DMS153 (cell line): ENCODE data around the gene FOXP3.

Experiments used
- DNase-seq: peaks from one replicate; lab custom pipeline; 2025; lab: John Stamatoyannopoulos, UW

Gene FOXP3

GRCh38 chrX:49214996-49215526 lies 49.4 kb downstream of the FOXP3 start:
- no peak for DNase-seq

GRCh38 chrX:49214416-49214815 lies 50.1 kb downstream of the FOXP3 start:
- no peak for DNase-seq

- DNase-seq, result no peak
These were observed 51.6 kb downstream of the FOXP3 start for GRCh38 chrX:49212861-49213260.

GRCh38 chrX:49212209-49212608 lies 52.3 kb downstream of the FOXP3 start:
- no peak for DNase-seq

GRCh38 chrX:49211074-49211473 lies 53.4 kb downstream of the FOXP3 start:
- DNase-seq, result no peak

GRCh38 chrX:49210406-49210805 lies 54.1 kb downstream of the FOXP3 start:
- DNase-seq, result no peak

- DNase-seq, result peak; percentile 40
These were observed 54.9 kb downstream of the FOXP3 start for GRCh38 chrX:49209434-49210251.

- DNase-seq, result no peak
These were observed 56.1 kb downstream of the FOXP3 start for GRCh38 chrX:49208399-49208798.

- DNase-seq, result no peak
These were observed 58.0 kb downstream of the FOXP3 start for GRCh38 chrX:49206543-49206942.

- no peak for DNase-seq
These were observed 59.1 kb downstream of the FOXP3 start for GRCh38 chrX:49205443-49205842.

- DNase-seq, result no peak
These were observed 59.8 kb downstream of the FOXP3 start for GRCh38 chrX:49204709-49205108.

- no peak for DNase-seq
These were observed 60.5 kb downstream of the FOXP3 start for GRCh38 chrX:49204017-49204416.

GRCh38 chrX:49203536-49203935 lies 61.0 kb downstream of the FOXP3 start:
- no peak for DNase-seq

- no peak for DNase-seq
These were observed 62.5 kb downstream of the FOXP3 start for GRCh38 chrX:49202022-49202421.
